Measurements from ENCODE around the gene SNX13.
"Not testable (repeated sequence)": the region's sequence is repeated elsewhere in the genome, so short reads cannot be mapped to it uniquely, and the experiment has no call there.

SNX13 gene

DNA sequence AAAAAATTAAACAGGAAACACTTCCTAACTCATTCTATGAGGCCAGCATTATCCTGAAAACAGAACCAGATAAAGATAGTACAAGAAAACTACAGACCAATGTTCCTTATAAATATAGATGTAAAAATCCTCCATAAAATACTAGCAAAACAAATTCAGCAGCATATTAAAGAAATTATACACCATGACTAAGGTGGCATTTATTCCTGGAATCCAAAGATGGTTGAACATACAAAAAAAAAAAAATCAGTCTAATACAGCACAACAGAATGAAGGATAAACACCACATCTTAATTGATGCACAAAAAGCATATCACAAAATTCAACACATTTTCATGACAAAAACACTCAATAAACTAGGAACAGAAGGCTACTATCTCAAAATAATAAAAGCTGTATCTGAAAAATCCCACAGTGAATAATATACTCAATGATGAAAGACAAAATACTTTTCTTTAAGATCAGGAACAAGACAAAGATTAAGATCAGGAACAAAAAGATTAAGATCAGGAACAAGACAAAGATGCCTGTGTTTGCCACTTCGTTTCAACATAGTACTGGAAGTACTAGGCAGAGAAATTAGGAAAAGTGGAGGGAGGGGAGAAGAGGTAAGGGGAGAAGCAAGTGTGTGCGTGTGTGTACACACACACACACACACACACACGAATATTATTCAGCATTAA lies 95.6 kb downstream of the SNX13 start:
- H3K27me3 ChIP-seq (ENCODE audit: control insufficient read depth, insufficient read depth, low read length), result no peaks in the 10 kb centered on the region
- H3K4me1 ChIP-seq (ENCODE audit: control insufficient read depth, insufficient read depth, low read length), result peaks cover 14% of the 10 kb centered on the region
- no peak overlapping the region for H3K9ac ChIP-seq (ENCODE audit: low read depth, low read length)
- no peak overlapping the region for H3K4me3 ChIP-seq (ENCODE audit: low read length)
- peaks cover 7% of the 10 kb centered on the region for H3K36me3 ChIP-seq (ENCODE audit: insufficient read depth, low read length)
- no peaks in the 10 kb centered on the region for H3K9me3 ChIP-seq (replicated peaks; ENCODE audit: low read length)
- no peak overlapping the region for H3K4me2 ChIP-seq (ENCODE audit: low read length)

DNA sequence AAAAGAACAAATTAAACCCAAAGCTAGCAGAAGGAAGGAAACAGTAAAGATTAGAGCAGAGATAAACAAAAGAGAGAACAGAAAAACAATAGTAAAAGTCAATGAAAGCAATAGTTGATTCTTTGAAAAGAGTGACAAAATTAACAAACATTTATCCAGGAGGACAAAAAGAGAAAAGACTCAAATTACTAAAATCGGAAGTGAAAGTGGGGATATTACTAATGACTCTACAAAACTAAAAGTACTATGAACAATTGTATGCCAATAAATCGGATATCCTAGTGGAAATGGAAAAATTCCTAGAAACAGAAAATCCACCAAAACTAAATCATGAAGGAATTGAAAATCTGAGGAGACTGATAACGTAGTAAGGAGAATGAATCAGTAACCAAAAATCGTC lies 96.3 kb downstream of the SNX13 start:
- Histone ChIP-seq H3K4me2 (ENCODE audit: low read length) (no peak overlapping the region), H3K9me3 (replicated peaks; ENCODE audit: low read length) (no peaks in the 10 kb centered on the region), H3K4me1 (ENCODE audit: control insufficient read depth, insufficient read depth, low read length) (peaks cover 12% of the 10 kb centered on the region), H3K36me3 (ENCODE audit: insufficient read depth, low read length) (peaks cover 6% of the 10 kb centered on the region), H3K27me3 (ENCODE audit: control insufficient read depth, insufficient read depth, low read length) (no peaks in the 10 kb centered on the region), H3K4me3 (ENCODE audit: low read length) (no peak overlapping the region), H3K9ac (ENCODE audit: low read depth, low read length) (no peak overlapping the region)

DNA sequence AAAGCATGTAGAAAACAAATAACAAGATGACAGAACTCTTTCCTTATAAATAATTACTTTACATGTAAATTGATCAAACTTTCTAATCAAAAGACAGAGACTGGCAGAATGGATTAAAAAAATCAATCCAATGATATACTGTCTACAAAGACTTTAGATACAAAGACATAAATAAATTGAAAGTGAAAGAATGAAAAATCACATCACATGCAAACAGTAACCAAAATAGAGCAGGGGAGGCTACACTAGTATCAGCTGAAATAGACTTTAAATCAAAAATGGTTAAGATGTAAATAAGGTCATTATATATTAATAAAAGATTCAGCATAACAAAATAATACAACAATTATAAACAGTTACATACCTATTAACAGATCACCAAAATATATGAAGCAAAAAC lies 97.3 kb downstream of the SNX13 start:
- no peak overlapping the region for H3K9ac ChIP-seq (ENCODE audit: low read depth, low read length)
- no peak overlapping the region for H3K4me3 ChIP-seq (ENCODE audit: low read length)
- peaks cover under 1% of the 10 kb centered on the region for H3K36me3 ChIP-seq (ENCODE audit: insufficient read depth, low read length)
- H3K4me1 ChIP-seq (ENCODE audit: control insufficient read depth, insufficient read depth, low read length), result peaks cover 12% of the 10 kb centered on the region
- no peaks in the 10 kb centered on the region for H3K9me3 ChIP-seq (replicated peaks; ENCODE audit: low read length)
- H3K4me2 ChIP-seq (ENCODE audit: low read length), result no peak overlapping the region
- no peaks in the 10 kb centered on the region for H3K27me3 ChIP-seq (ENCODE audit: control insufficient read depth, insufficient read depth, low read length)

DNA sequence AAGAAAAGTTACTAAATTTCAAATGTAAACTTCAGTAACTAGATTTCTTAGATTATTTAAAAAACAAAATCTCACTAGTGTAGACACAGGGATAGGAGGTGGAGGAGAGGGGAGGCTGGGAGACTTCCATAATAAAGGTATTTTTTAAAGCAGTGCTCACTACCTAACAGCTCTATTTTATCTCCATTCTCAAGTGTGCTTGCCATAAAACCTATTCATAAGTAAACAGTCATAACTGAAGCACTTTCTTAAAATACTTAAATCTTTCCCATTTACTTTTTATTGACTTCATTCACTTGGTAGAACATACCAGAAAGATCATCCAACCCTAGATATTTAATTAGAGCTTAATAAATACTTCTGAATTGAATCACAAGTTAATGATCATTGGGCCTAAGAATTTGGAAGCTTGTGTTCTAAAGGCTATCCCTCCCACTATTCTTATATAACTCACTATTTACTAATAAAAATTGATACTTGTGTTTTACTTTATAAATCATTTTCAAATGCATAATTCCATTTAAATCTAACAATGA lies 107.4 kb downstream of the SNX13 start:
- Histone ChIP-seq H3K4me1 (ENCODE audit: control insufficient read depth, insufficient read depth, low read length) (peaks cover 5% of the 10 kb centered on the region), H3K9ac (ENCODE audit: low read depth, low read length) (no peak overlapping the region), H3K4me3 (ENCODE audit: low read length) (no peak overlapping the region), H3K9me3 (replicated peaks; ENCODE audit: low read length) (no peaks in the 10 kb centered on the region), H3K4me2 (ENCODE audit: low read length) (no peak overlapping the region), H3K36me3 (ENCODE audit: insufficient read depth, low read length) (no peaks in the 10 kb centered on the region), H3K27me3 (ENCODE audit: control insufficient read depth, insufficient read depth, low read length) (no peaks in the 10 kb centered on the region)

DNA sequence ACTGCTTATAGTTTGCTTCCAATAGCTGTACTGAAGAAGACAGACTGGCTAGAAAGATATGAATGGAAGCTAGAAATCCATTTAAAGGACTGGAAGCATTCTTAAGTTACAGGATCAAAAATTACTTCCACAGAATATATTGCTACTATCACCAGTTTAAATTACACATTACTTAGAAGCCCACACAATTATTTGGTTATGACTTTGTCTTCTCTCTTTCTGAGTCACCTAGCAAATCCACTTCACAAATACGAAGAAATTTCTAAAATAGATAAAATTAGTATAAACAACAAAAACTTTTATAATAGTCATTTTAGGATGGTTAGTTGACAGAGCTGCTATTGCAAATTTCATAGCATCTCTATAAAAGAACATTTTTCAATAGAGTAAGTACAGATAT lies 108.1 kb downstream of the SNX13 start:
- Histone ChIP-seq H3K36me3 (ENCODE audit: insufficient read depth, low read length) (no peaks in the 10 kb centered on the region), H3K27me3 (ENCODE audit: control insufficient read depth, insufficient read depth, low read length) (no peaks in the 10 kb centered on the region), H3K9me3 (replicated peaks; ENCODE audit: low read length) (no peaks in the 10 kb centered on the region), H3K4me2 (ENCODE audit: low read length) (no peak overlapping the region), H3K4me1 (ENCODE audit: control insufficient read depth, insufficient read depth, low read length) (peaks cover 5% of the 10 kb centered on the region), H3K9ac (ENCODE audit: low read depth, low read length) (no peak overlapping the region), H3K4me3 (ENCODE audit: low read length) (no peak overlapping the region)

DNA sequence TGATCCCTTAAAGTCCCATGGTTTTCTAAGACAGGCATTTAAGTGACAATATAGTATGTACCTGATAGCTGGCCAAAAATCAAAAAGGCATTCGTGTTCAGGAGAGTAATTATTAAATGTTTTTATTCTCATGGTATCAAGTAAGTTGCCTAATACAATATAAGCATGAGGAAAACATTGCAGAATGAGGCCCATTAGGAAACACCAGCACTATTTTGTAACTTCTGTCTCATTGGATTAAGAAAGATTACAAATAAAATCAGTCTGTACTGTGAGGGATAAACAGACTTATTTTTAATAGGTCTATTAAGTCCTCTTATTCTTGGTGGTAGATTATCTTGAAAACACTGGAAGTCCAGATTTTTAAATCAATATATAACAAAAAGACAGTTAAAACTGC lies 110.1 kb downstream of the SNX13 start:
- Histone ChIP-seq H3K36me3 (ENCODE audit: insufficient read depth, low read length) (peaks cover 4% of the 10 kb centered on the region), H3K9me3 (replicated peaks; ENCODE audit: low read length) (no peaks in the 10 kb centered on the region), H3K4me1 (ENCODE audit: control insufficient read depth, insufficient read depth, low read length) (peaks cover 5% of the 10 kb centered on the region), H3K27me3 (ENCODE audit: control insufficient read depth, insufficient read depth, low read length) (no peaks in the 10 kb centered on the region), H3K4me2 (ENCODE audit: low read length) (no peak overlapping the region), H3K9ac (ENCODE audit: low read depth, low read length) (no peak overlapping the region), H3K4me3 (ENCODE audit: low read length) (no peak overlapping the region)

DNA sequence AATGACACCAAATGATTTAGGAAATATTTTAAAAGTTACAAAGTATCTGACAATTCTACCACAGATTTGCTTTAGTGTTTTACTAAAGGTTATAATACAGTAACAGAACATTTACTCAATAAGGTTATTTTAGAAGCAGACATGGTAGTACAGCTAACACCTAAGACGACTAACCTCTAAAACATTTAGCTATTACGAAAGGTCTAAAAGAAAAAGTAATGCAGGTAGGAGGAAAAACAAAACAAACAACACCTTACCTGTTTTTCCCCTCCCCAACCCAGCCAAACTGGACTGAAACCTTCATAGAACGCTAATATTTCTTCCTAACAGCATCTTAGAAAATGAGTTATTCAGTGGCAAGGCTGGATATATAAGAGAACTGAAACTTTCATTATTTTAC lies 111.3 kb downstream of the SNX13 start:
- Histone ChIP-seq H3K36me3 (ENCODE audit: insufficient read depth, low read length) (peaks cover 4% of the 10 kb centered on the region), H3K4me2 (ENCODE audit: low read length) (no peak overlapping the region), H3K4me3 (ENCODE audit: low read length) (no peak overlapping the region), H3K4me1 (ENCODE audit: control insufficient read depth, insufficient read depth, low read length) (peaks cover 2% of the 10 kb centered on the region), H3K9ac (ENCODE audit: low read depth, low read length) (no peak overlapping the region), H3K27me3 (ENCODE audit: control insufficient read depth, insufficient read depth, low read length) (no peaks in the 10 kb centered on the region), H3K9me3 (replicated peaks; ENCODE audit: low read length) (no peaks in the 10 kb centered on the region)

DNA sequence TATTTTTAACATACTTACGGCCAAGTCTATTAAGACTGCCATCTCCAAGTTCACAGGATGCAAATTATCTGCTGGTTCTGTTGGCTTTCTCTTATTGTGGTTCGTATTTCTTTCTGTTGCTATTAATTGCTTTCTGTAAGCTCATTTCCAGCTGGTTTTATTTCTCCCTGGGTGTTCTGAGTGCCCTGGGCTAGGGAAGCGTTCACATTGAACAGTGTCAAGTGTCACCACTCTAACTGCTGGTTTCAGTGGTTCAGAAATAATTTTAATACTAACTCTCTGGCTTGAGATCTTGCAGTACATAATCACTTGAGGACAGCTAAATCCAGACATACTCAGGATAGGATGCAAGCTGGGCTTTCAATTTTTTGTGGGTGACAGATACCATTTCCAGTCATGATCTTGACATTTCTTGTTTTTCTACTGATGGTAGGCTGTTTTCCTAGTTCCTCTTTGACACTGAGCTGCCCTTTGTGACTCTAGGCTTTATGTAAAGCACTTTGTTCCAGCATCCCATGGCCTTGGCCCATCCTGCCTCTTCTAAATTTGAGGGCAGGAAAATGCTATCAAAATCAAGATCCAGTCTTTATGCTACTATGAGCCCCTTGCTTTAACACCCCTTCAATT lies 117.6 kb downstream of the SNX13 start:
- Histone ChIP-seq H3K27me3 (ENCODE audit: control insufficient read depth, insufficient read depth, low read length) (no peaks in the 10 kb centered on the region), H3K9me3 (replicated peaks; ENCODE audit: low read length) (no peaks in the 10 kb centered on the region), H3K4me2 (ENCODE audit: low read length) (no peak overlapping the region), H3K36me3 (ENCODE audit: insufficient read depth, low read length) (peaks cover 17% of the 10 kb centered on the region), H3K4me1 (ENCODE audit: control insufficient read depth, insufficient read depth, low read length) (no peaks in the 10 kb centered on the region), H3K9ac (ENCODE audit: low read depth, low read length) (no peak overlapping the region), H3K4me3 (ENCODE audit: low read length) (no peak overlapping the region)

DNA sequence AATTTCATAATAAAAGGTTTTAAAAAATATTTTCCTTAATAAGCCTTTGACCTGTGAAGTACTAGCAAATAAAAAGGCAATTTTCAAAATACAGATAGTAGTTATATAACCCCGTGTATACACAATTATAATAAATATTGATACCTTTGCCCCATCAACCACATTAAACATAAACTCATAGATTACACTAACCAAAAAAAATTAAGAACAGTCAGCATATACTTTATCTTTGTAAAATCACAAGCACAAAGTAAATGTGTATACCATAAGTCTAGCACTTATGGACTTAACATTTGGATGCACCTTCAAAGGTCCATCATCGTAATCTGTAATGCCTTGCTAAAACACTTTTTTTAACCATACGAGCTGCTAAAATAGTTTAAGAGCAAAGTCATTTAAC lies 123.4 kb downstream of the SNX13 start:
- peaks cover 17% of the 10 kb centered on the region for H3K36me3 ChIP-seq (ENCODE audit: insufficient read depth, low read length)
- no peaks in the 10 kb centered on the region for H3K9me3 ChIP-seq (replicated peaks; ENCODE audit: low read length)
- H3K4me1 ChIP-seq (ENCODE audit: control insufficient read depth, insufficient read depth, low read length), result no peaks in the 10 kb centered on the region
- no peak overlapping the region for H3K9ac ChIP-seq (ENCODE audit: low read depth, low read length)
- H3K4me3 ChIP-seq (ENCODE audit: low read length), result no peak overlapping the region
- no peaks in the 10 kb centered on the region for H3K27me3 ChIP-seq (ENCODE audit: control insufficient read depth, insufficient read depth, low read length)
- H3K4me2 ChIP-seq (ENCODE audit: low read length), result no peak overlapping the region

DNA sequence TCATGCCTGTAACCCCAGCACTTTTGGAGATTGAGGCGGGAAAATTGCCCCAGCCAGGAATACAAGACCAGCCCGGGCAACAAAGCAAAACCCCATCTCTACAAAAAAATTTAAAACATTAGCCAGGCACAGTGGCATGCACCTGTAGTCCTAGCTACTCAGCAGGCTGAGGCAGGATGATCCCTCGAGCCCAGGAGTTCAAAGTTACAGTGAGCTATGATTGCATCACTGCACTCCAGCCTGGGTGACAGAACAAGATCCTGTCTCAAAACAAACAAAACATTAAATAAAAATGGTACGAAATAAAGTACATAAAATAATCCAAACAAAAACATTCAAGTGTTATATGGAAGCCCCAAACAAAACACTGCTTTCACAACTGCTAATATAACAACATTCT lies 125.0 kb downstream of the SNX13 start:
- H3K9ac ChIP-seq (ENCODE audit: low read depth, low read length), result no peak overlapping the region
- H3K4me1 ChIP-seq (ENCODE audit: control insufficient read depth, insufficient read depth, low read length), result no peaks in the 10 kb centered on the region
- H3K36me3 ChIP-seq (ENCODE audit: insufficient read depth, low read length), result peaks cover 8% of the 10 kb centered on the region
- H3K27me3 ChIP-seq (ENCODE audit: control insufficient read depth, insufficient read depth, low read length), result no peaks in the 10 kb centered on the region
- no peak overlapping the region for H3K4me3 ChIP-seq (ENCODE audit: low read length)
- no peak overlapping the region for H3K4me2 ChIP-seq (ENCODE audit: low read length)
- H3K9me3 ChIP-seq (replicated peaks; ENCODE audit: low read length), result no peaks in the 10 kb centered on the region

DNA sequence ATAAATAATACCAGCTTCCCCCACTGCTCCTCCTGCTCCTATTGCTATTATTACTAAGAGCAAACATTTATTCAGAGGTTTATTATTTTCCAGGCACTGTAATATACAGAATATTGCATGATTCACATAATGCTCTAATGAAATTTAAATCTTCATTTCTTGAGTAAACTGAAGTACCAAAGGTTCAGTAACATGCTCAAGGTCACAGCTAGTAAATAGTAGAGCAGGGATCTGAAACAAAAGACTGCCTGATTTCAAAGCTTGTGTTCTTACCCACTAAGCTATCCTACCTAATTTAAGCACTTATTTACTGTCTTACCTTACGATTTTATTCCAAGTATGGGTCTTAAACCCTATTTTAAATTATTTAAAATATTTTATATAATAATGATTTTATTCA lies 126.2 kb downstream of the SNX13 start:
- no peak overlapping the region for H3K4me3 ChIP-seq (ENCODE audit: low read length)
- H3K9ac ChIP-seq (ENCODE audit: low read depth, low read length), result no peak overlapping the region
- no peak overlapping the region for H3K4me2 ChIP-seq (ENCODE audit: low read length)
- H3K36me3 ChIP-seq (ENCODE audit: insufficient read depth, low read length), result peaks cover 8% of the 10 kb centered on the region
- H3K27me3 ChIP-seq (ENCODE audit: control insufficient read depth, insufficient read depth, low read length), result no peaks in the 10 kb centered on the region
- no peaks in the 10 kb centered on the region for H3K9me3 ChIP-seq (replicated peaks; ENCODE audit: low read length)
- no peaks in the 10 kb centered on the region for H3K4me1 ChIP-seq (ENCODE audit: control insufficient read depth, insufficient read depth, low read length)

DNA sequence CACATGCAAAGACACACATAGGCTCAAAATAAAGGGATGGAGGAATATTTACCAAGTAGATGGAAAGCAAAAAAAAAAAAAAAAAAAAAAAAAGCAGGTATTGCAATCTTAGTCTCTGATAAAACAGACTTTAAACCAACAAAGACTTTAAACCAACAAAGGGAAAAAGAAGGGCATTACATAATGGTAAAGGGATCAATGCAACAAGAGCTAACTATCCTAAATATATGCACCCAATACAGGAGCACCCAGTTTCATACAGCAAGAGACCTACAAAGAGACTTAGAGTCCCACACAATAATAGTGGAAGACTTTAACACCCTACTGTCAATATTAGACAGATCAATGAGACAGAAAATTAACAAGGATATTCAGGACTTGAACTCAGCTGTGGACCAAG lies 131.1 kb downstream of the SNX13 start:
- H3K4me3 ChIP-seq (ENCODE audit: low read length); H3K4me2 ChIP-seq (ENCODE audit: low read length); H3K27me3 ChIP-seq (ENCODE audit: control insufficient read depth, insufficient read depth, low read length); H3K4me1 ChIP-seq (ENCODE audit: control insufficient read depth, insufficient read depth, low read length); H3K36me3 ChIP-seq (ENCODE audit: insufficient read depth, low read length); H3K9ac ChIP-seq (ENCODE audit: low read depth, low read length); H3K9me3 ChIP-seq (replicated peaks; ENCODE audit: low read length): not testable (repeated sequence)

Measured in skeletal muscle satellite cell (primary cell).